NCI-H748 (cell line): ENCODE data around the gene GSE1.

Experiments
- DNase-seq: peaks from one replicate; lab custom pipeline; 2025; ENCODE audit not compliant: unreplicated experiment; lab: John Stamatoyannopoulos, UW

GSE1 gene

GRCh38 chr16:85573696-85574641, 39.2 kb upstream of the GSE1 start:
- peak; percentile 64 for DNase-seq

- peak; percentile 58 for DNase-seq
Observed at GRCh38 chr16:85574672-85575475, 38.2 kb upstream of the GSE1 start.

GRCh38 chr16:85575920-85576319, 37.2 kb upstream of the GSE1 start:
- peak; percentile 50 for DNase-seq

- DNase-seq = no peak
Observed at GRCh38 chr16:85576944-85577343, 36.2 kb upstream of the GSE1 start.

GRCh38 chr16:85577899-85578598, 35.1 kb upstream of the GSE1 start:
- DNase-seq = peak; percentile 37

- DNase-seq = no peak
Observed at GRCh38 chr16:85578599-85578948, 34.5 kb upstream of the GSE1 start.

GRCh38 chr16:85579191-85579590, 33.9 kb upstream of the GSE1 start:
- DNase-seq = peak; percentile 30

GRCh38 chr16:85579923-85580580, 33.1 kb upstream of the GSE1 start:
- DNase-seq = no peak

- no peak for DNase-seq
Observed at GRCh38 chr16:85580684-85581083, 32.4 kb upstream of the GSE1 start.

- DNase-seq = no peak
Observed at GRCh38 chr16:85582229-85582991, 30.7 kb upstream of the GSE1 start.

- peak; percentile 93 for DNase-seq
Observed at GRCh38 chr16:85583491-85584181, 29.5 kb upstream of the GSE1 start.

GRCh38 chr16:85584267-85584666, 28.9 kb upstream of the GSE1 start:
- peak; percentile 87 for DNase-seq

GRCh38 chr16:85584819-85585282, 28.3 kb upstream of the GSE1 start:
- peak; percentile 19 for DNase-seq

GRCh38 chr16:85585711-85586110, 27.4 kb upstream of the GSE1 start:
- no peak for DNase-seq

- DNase-seq = no peak
Observed at GRCh38 chr16:85586380-85587104, 26.6 kb upstream of the GSE1 start.

GRCh38 chr16:85587762-85588556, 25.2 kb upstream of the GSE1 start:
- no peak for DNase-seq

- no peak for DNase-seq
Observed at GRCh38 chr16:85588562-85589503, 24.3 kb upstream of the GSE1 start.
